ENCODE results near the gene MED22. TPM values are rescaled to one million over a fixed set of nuclear protein-coding genes. Genes with fewer than 3 reads are reported as not detected.
"Not testable (repeated sequence)": the region's sequence is repeated elsewhere in the genome, so short reads cannot be mapped to it uniquely, and the experiment has no call there.

The MED22 gene
- total RNA-seq, 1 donor from 2014 or later = 52.2 TPM

GRCh38 chr9:133331641-133332380, 16.1 kb downstream of the MED22 start:
- no peak for TF ChIP-seq CTCF (IDR thresholded peaks at IDR 0.05)
- Histone ChIP-seq H3K4me1 (peaks cover 11 to 18% of the 10 kb centered on the region in 2 donors), H3K9me3 (no peaks in the 10 kb centered on the region), H3K4me3 (no peak overlapping the region), H3K27me3 (no peaks in the 10 kb centered on the region), H3K27ac (no peak overlapping the region), H3K36me3 (peaks cover 37 to 42% of the 10 kb centered on the region in 2 donors)
- intact Hi-C loops (cut with DNase I) = no loop called here
- DNase-seq (ENCODE audit: low spot score in 2 of 2) = peak in 1 of 2 donors; percentile 52

DNA sequence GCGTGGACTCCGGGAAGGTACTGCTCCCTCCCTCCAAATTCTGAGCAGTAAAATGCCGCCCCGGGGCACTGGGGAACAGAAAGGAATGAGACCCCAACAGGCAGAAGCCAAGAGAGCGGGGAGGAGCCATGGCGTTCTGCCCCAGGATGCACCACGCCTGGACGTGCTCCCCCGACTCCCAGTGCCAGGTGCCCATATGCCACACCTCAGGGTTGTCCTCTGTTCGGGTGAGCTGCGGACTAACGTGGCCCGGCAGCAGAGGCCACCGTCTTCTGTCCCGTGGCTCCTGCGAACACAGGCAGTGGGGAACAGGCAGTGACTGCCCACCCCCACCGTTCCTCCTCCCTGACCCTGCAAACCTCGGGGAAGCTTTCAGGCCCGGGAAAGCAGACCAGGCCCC, 16.7 kb downstream of the MED22 start:
- Histone ChIP-seq H3K9me3 (no peaks in the 10 kb centered on the region), H3K27me3 (no peaks in the 10 kb centered on the region), H3K4me1 (peaks cover 8 to 12% of the 10 kb centered on the region in 2 donors), H3K36me3 (peaks cover 37 to 42% of the 10 kb centered on the region in 2 donors), H3K27ac (no peak overlapping the region), H3K4me3 (no peak overlapping the region)
- intact Hi-C loops (cut with DNase I) = no loop called here
- DNase-seq (ENCODE audit: low spot score in 2 of 2) = peak in 1 of 2 donors; percentile 44
- TF ChIP-seq CTCF (IDR thresholded peaks at IDR 0.05) = no peak

DNA sequence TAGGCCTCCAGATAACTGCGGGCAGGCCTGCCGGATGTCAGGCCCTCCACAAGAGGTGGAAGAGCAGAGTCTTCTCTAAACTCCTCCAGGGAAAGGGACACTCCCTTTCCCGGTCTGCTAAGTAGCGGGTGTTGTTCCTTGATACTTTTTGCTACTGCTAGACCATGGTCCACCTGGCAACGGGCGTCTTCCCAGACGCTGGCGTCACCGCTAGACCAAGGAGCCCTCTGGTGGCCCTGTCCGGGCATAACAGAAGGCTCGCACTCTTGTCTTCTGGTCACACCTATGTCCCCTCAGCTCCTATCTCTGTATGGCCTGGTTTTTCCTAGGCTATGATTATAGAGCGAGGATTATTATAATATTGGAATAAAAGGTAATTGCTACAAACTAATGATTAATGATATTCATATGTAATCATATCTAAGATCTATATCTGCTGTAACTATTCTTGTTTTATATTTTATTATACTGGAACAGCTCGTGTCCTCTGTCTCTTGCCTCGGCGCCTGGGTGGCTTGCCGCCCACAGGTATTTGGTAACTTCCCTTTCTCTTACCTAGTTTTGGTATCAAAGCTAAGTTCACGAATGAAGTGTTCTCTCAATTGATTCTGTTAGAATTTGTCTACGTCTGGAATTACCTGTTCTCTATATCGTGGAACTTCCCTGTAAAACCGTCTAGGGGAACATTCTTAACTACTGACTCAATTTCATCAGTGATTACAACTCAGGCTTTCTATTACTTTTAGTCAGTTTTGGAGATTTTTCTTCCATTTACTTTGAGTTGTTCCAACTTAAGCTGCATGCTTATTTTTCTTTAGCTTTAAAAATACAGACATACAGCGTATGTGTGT, 18.4 kb downstream of the MED22 start:
- H3K4me1 ChIP-seq; intact Hi-C loops (cut with DNase I); H3K27ac ChIP-seq; H3K27me3 ChIP-seq; H3K4me3 ChIP-seq; H3K9me3 ChIP-seq: not testable (repeated sequence)
- DNase-seq (ENCODE audit: low spot score in 2 of 2) = peak in 1 of 2 donors; percentile 25
- peak; percentile 13 to 51 (median 38) for TF ChIP-seq CTCF (IDR thresholded peaks at IDR 0.05)
- peaks cover 36 to 42% of the 10 kb centered on the region in 2 donors for H3K36me3 ChIP-seq

GRCh38 chr9:133327834-133328484, 20.0 kb downstream of the MED22 start:
- Histone ChIP-seq H3K36me3 (peaks cover 20 to 27% of the 10 kb centered on the region in 2 donors), H3K27ac (no peak overlapping the region), H3K9me3 (no peaks in the 10 kb centered on the region), H3K4me3 (no peak overlapping the region), H3K27me3 (no peaks in the 10 kb centered on the region), H3K4me1 (no peaks in the 10 kb centered on the region)
- peak in 1 of 2 donors; percentile 19 for DNase-seq (ENCODE audit: low spot score in 2 of 2)
- intact Hi-C loops (cut with DNase I) = no loop called here
- TF ChIP-seq CTCF (IDR thresholded peaks at IDR 0.05) = no peak

- H3K27ac ChIP-seq; H3K4me3 ChIP-seq; H3K4me1 ChIP-seq; intact Hi-C loops (cut with DNase I); H3K27me3 ChIP-seq; H3K9me3 ChIP-seq: not testable (repeated sequence)
- DNase-seq (ENCODE audit: low spot score in 2 of 2) = peak in 1 of 2 donors; percentile 5
- peaks cover 11 to 18% of the 10 kb centered on the region in 2 donors for H3K36me3 ChIP-seq
Measured at GRCh38 chr9:133327021-133327420, 20.9 kb downstream of the MED22 start.

All from ascending aorta (tissue), 2 donors.